K562 (cell line): ENCODE measurements around the gene OTOL1. TPM values are rescaled to one million over a fixed set of nuclear protein-coding genes. Genes with fewer than 3 reads are reported as not detected.

Experiments used
- ATAC-seq: fragments of 200-7000 bp; cut with Tn5 transposase; 3 replicates; pipeline ENCODE4 v1.9.1; 2020; ENCODE audit warnings: moderate library complexity
- BruUV-seq: library from RNA; stranded (reverse); fragments of 400-500 nt; replicated peaks from 2 replicates; lab custom pipeline; 2021; lab: Mats Ljungman, UMichigan
- CTCF ChIA-PET: fragments of 300-600 bp; formaldehyde crosslinking; extraction: SDS; loops from one replicate; lab custom pipeline; 2021; ENCODE audit warnings: low intra/inter-chr PET ratio; lab: Yijun Ruan, JAX
- POLR2A ChIA-PET: fragments of 300-600, 350-650 bp; sonication (Branson Sonifier 250); formaldehyde crosslinking; extraction: SDS; loops from one replicate; lab custom pipeline; 2021; ENCODE audit warnings: antibody characterized with exemption, inconsistent platforms; lab: Yijun Ruan, JAX
- DNase-seq, 4 experiments: peaks; one replicate each; pipeline versions ENCODE4 v3.0.0 to v3.0.0-alpha.2; 2011 to 2018; ENCODE audit warnings: low spot score in 3 of 4, mixed read lengths in 3 of 4; ENCODE audit errors: extremely low read depth in 1 of 4
- FAIRE-seq: peaks from 2 replicates; lab custom pipeline; 2011; peaks lifted over from hg19 to GRCh38; lab: Jason Lieb, UNC
- H2AFZ ChIP-seq: 2 replicates; pipeline ENCODE4 v1.6.0; 2011; ENCODE audit warnings: low read depth, low read length, control low read depth, inconsistent platforms
- H3K27ac ChIP-seq: fragments of 200-600 bp; 3 replicates; pipeline ENCODE4 v1.8.0; 2011; ENCODE audit warnings: low read depth, mild to moderate bottlenecking, control low read depth, inconsistent platforms, low read length, moderate library complexity, mixed read lengths; ENCODE audit errors: extremely low read depth
- H3K27me3 ChIP-seq, 2 experiments: fragments of 300-600 bp in 1 of 2; 2 replicates in 1 of 2; 3 replicates in 1 of 2; pipeline versions ENCODE4 v1.6.0 to v1.8.0; 2011; ENCODE audit warnings: inconsistent platforms in 2 of 2, low read length in 2 of 2, mild to moderate bottlenecking in 1 of 2, mixed read lengths in 1 of 2, moderate library complexity in 1 of 2; ENCODE audit not compliant: control insufficient read depth in 2 of 2, insufficient read depth in 2 of 2
- H3K36me3 ChIP-seq: fragments of 300-600 bp; 3 replicates; pipeline ENCODE4 v1.8.0; 2011; ENCODE audit warnings: mild to moderate bottlenecking, low read length, inconsistent platforms; ENCODE audit not compliant: control insufficient read depth, insufficient read depth
- H3K4me1 ChIP-seq, 2 experiments: fragments of 200-600 bp in 1 of 2; replicated peaks in 1 of 2; 2 replicates in 1 of 2; 3 replicates in 1 of 2; pipeline versions ENCODE4 v1.5.1 to v1.8.0; 2011; ENCODE audit warnings: inconsistent platforms in 2 of 2, low read length in 2 of 2, mild to moderate bottlenecking in 1 of 2, mixed read lengths in 1 of 2, moderate library complexity in 1 of 2; ENCODE audit not compliant: control insufficient read depth in 2 of 2, insufficient read depth in 2 of 2
- H3K4me2 ChIP-seq: 2 replicates; pipeline ENCODE4 v1.6.1; 2011; ENCODE audit warnings: low read length, control low read depth, inconsistent platforms, mixed read lengths; ENCODE audit not compliant: insufficient read depth
- H3K4me3 ChIP-seq: fragments of 200-600 bp; sonication (generic), shearing (Covaris generic); 2 replicates; pipeline ENCODE4 v1.5.1; 2016; ENCODE audit warnings: control low read depth, inconsistent platforms
- H3K79me2 ChIP-seq: fragments of 200-600 bp; 3 replicates; pipeline ENCODE4 v1.8.0; 2011; ENCODE audit warnings: low read length, inconsistent platforms; ENCODE audit not compliant: control insufficient read depth, insufficient read depth
- H3K9ac ChIP-seq, 2 experiments: 2 replicates each; pipeline versions ENCODE4 v1.6.0 to v1.6.1; 2011; ENCODE audit warnings: low read depth in 2 of 2, low read length in 2 of 2, control low read depth in 1 of 2, inconsistent platforms in 1 of 2, mild to moderate bottlenecking in 1 of 2, mixed read lengths in 1 of 2; ENCODE audit not compliant: insufficient read depth in 1 of 2
- H3K9me1 ChIP-seq: one replicate; pipeline ENCODE4 v1.6.0; 2011; ENCODE audit warnings: inconsistent platforms, mild to moderate bottlenecking, low read length, moderate library complexity; ENCODE audit not compliant: control insufficient read depth, insufficient read depth
- H3K9me3 ChIP-seq: replicated peaks from 2 replicates; pipeline ENCODE4 v1.5.1; 2011; ENCODE audit warnings: low read depth, low read length, inconsistent platforms; ENCODE audit not compliant: control insufficient read depth, insufficient read depth
- H4K20me1 ChIP-seq: replicated peaks from 2 replicates; pipeline ENCODE4 v1.6.1; 2011; ENCODE audit warnings: low read length, inconsistent platforms, mixed read lengths; ENCODE audit not compliant: control insufficient read depth, insufficient read depth
- CBFA2T2 ChIP-seq: fragments of 450-650 bp; conservative IDR thresholded peaks from 2 replicates; pipeline ENCODE4 v1.6.1; 2017; ENCODE audit warnings: mild to moderate bottlenecking
- CHD1 ChIP-seq: fragments of 200-600 bp; sonication (generic); IDR thresholded peaks from one replicate; pipeline ENCODE4 v1.6.1; 2012; ENCODE audit warnings: mild to moderate bottlenecking, moderate library complexity, low read length, inconsistent platforms
- ESRRA ChIP-seq: fragments of 450-650 bp; IDR thresholded peaks from 2 replicates; pipeline ENCODE4 v1.6.1; 2014; ENCODE audit warnings: low read depth, mild to moderate bottlenecking, moderate library complexity, borderline replicate concordance
- GABPB2 ChIP-seq: fragments of 250-450 bp; sonication (Bioruptor Pico); conservative IDR thresholded peaks from 2 replicates; pipeline ENCODE4 v1.5.1; 2021; ENCODE audit warnings: mild to moderate bottlenecking
- HSF4 ChIP-seq: fragments of 250-450 bp; sonication (Bioruptor Pico); IDR thresholded peaks from 2 replicates; pipeline ENCODE4 v2.1.2; 2022; ENCODE audit warnings: mild to moderate bottlenecking, moderate library complexity, borderline replicate concordance
- ZNF165 ChIP-seq: fragments of 250-450 bp; sonication (Bioruptor Pico); IDR thresholded peaks from 2 replicates; pipeline ENCODE4 v1.4.0; 2020; ENCODE audit warnings: borderline replicate concordance
- ZNF316 ChIP-seq: fragments of 450-650 bp; IDR thresholded peaks from 2 replicates; pipeline ENCODE4 v1.6.1; 2016
- WGBS: fragments of 100-300 bp; shearing (Covaris generic); methylation state at CpG from one replicate; pipeline ENCODE4 v1.1.6; 2016; ENCODE audit warnings: low coverage, mixed read lengths; ENCODE audit not compliant: insufficient coverage; ENCODE audit errors: missing lambda C conversion rate; 5-methylcytosine and 5-hydroxymethylcytosine counted together
- in situ Hi-C: fragments of 300-500 bp; cut with MboI; formaldehyde crosslinking; loops from 4 replicates; pipeline ENCODE4 v1.15.0; 2018; ENCODE audit warnings: inconsistent platforms, mixed read lengths
- intact Hi-C: fragments of 100-400 bp; cut with micrococcal nuclease; formaldehyde crosslinking; loops from 2 replicates; pipeline ENCODE4 v1.14.2; 2022
- polyA plus RNA-seq, 8 experiments: library from polyadenylated mRNA; depleted of rRNA in 4 of 8; stranded (reverse) in 5 of 8; unstranded in 3 of 8; fragments of >200 nt; fragmentation: Nextera tagmentation in 2 of 8; fragmentation: Illumina TruSeq in 1 of 8; extraction: Ambion mirVana in 2 of 8; extraction: Trizol in 1 of 8; gene quantifications; 2 replicates each; pipeline versions ENCODE4 v1.2.1 to v1.2.3, GENCODE V29; 2011 to 2014; ENCODE audit warnings: inconsistent platforms in 1 of 8, missing spikeins in 1 of 8
- total RNA-seq, 7 experiments: library from RNA; depleted of rRNA in 6 of 7; stranded (reverse); fragments of >200 nt in 6 of 7; fragmentation: Illumina TruSeq in 2 of 7; extraction: Trizol in 2 of 7; gene quantifications; 2 replicates each; pipeline versions ENCODE4 v1.2.1 to v1.2.3, GENCODE V29; 2011 to 2021; ENCODE audit warnings: low replicate concordance in 1 of 7
- TF ChIP-seq, protein P1 (sequence below): fragments of 250-450 bp; sonication (Bioruptor Pico); IDR thresholded peaks from 2 replicates; pipeline ENCODE4 v1.5.0; 2020; ENCODE audit warnings: mild to moderate bottlenecking
- TF ChIP-seq, protein P2 (sequence below): fragments of 450-650 bp; IDR thresholded peaks from 2 replicates; pipeline ENCODE4 v1.6.1; 2017; ENCODE audit warnings: antibody characterized with exemption
- TF ChIP-seq, protein P3 (sequence below), 2 experiments: fragments of 450-650 bp; conservative IDR thresholded peaks; 2 replicates each; pipeline ENCODE4 v1.6.1; 2017; ENCODE audit warnings: mild to moderate bottlenecking in 2 of 2, moderate library complexity in 2 of 2

The OTOL1 gene
- total and polyA plus RNA-seq, 9 of the 15 experiments (the other 6 are each of a cell fraction or from before 2014, with no cell fraction given): not detected

DNA sequence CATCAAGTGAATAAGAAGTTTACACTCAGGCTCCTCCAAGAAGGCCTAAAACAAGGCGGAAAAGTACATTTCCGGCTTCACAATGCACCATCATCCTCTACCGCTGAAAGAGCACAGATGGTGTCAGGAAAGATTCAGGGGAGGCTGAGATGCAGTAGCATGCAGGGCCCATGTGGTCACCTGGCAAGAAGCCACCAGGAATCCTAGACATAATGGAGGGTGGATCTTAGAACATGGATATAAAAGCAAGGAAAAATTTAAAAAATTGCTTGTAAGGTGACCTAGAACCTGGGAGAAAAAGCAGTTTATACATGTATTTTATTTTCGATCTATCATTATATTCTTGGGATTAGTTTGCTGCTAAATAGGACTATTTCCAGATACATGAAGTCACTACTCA, 21.9 kb upstream of the OTOL1 start:
- no peak for ATAC-seq
- intact Hi-C loops: no loop called here

More for the DNA sequence above, 21.9 kb upstream of the OTOL1 start:
- Histone ChIP-seq H2AFZ (no peak overlapping the region), H3K27ac (no peak overlapping the region), H3K4me1 (no peaks in the 10 kb centered on the region), H3K9ac (no peak overlapping the region), H3K4me3 (no peak overlapping the region), H4K20me1 (no peaks in the 10 kb centered on the region), H3K9me3 (no peaks in the 10 kb centered on the region), H3K4me2 (no peak overlapping the region), H3K79me2 (no peaks in the 10 kb centered on the region), H3K9me1 (no peaks in the 10 kb centered on the region), H3K36me3 (no peaks in the 10 kb centered on the region), H3K27me3 (no peaks in the 10 kb centered on the region)
- in situ Hi-C loops: no loop called here
- TF ChIP-seq HSF4: no peak
- no peak for TF ChIP-seq ZNF165
- no peak for TF ChIP-seq ESRRA
- TF ChIP-seq GABPB2 (CRISPR knock-in tag): no peak
- TF ChIP-seq, protein P1, sequence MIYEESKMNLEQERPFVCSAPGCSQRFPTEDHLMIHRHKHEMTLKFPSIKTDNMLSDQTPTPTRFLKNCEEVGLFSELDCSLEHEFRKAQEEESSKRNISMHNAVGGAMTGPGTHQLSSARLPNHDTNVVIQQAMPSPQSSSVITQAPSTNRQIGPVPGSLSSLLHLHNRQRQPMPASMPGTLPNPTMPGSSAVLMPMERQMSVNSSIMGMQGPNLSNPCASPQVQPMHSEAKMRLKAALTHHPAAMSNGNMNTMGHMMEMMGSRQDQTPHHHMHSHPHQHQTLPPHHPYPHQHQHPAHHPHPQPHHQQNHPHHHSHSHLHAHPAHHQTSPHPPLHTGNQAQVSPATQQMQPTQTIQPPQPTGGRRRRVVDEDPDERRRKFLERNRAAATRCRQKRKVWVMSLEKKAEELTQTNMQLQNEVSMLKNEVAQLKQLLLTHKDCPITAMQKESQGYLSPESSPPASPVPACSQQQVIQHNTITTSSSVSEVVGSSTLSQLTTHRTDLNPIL (CRISPR knock-in tag): no peak
- no peak for TF ChIP-seq CBFA2T2
- TF ChIP-seq CHD1: no peak
- TF ChIP-seq, protein P2, sequence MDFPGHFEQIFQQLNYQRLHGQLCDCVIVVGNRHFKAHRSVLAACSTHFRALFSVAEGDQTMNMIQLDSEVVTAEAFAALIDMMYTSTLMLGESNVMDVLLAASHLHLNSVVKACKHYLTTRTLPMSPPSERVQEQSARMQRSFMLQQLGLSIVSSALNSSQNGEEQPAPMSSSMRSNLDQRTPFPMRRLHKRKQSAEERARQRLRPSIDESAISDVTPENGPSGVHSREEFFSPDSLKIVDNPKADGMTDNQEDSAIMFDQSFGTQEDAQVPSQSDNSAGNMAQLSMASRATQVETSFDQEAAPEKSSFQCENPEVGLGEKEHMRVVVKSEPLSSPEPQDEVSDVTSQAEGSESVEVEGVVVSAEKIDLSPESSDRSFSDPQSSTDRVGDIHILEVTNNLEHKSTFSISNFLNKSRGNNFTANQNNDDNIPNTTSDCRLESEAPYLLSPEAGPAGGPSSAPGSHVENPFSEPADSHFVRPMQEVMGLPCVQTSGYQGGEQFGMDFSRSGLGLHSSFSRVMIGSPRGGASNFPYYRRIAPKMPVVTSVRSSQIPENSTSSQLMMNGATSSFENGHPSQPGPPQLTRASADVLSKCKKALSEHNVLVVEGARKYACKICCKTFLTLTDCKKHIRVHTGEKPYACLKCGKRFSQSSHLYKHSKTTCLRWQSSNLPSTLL: no peak
- TF ChIP-seq, protein P3, sequence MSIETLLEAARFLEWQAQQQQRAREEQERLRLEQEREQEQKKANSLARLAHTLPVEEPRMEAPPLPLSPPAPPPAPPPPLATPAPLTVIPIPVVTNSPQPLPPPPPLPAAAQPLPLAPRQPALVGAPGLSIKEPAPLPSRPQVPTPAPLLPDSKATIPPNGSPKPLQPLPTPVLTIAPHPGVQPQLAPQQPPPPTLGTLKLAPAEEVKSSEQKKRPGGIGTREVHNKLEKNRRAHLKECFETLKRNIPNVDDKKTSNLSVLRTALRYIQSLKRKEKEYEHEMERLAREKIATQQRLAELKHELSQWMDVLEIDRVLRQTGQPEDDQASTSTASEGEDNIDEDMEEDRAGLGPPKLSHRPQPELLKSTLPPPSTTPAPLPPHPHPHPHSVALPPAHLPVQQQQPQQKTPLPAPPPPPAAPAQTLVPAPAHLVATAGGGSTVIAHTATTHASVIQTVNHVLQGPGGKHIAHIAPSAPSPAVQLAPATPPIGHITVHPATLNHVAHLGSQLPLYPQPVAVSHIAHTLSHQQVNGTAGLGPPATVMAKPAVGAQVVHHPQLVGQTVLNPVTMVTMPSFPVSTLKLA (conservative IDR thresholded peaks at IDR 0.05): no peak
- TF ChIP-seq ZNF316: no peak
- WGBS: 0% methylated on average over 4 of the region's 4 CpGs
- DNase-seq (no peak), FAIRE-seq (no peak)
- ChIA-PET CTCF (no interaction called here), POLR2A (no interaction called here)
- no TSS peak for BruUV-seq
